GM18519 (cell line): ENCODE data around the gene P3H4.
"Not testable (repeated sequence)": the region's sequence is repeated elsewhere in the genome, so short reads cannot be mapped to it uniquely, and the experiment has no call there.

Experiments used
- ATAC-seq: cut with Tn5 transposase; IDR thresholded peaks from one replicate; pipeline ENCODE4 v1.9.1; 2021; ENCODE audit warnings: mild to moderate bottlenecking, moderate library complexity; ENCODE audit not compliant: unreplicated experiment, low FRiP score

P3H4 gene

GRCh38 chr17:41796121-41796895 lies 15.4 kb downstream of the P3H4 start:
- no peak for ATAC-seq

DNA sequence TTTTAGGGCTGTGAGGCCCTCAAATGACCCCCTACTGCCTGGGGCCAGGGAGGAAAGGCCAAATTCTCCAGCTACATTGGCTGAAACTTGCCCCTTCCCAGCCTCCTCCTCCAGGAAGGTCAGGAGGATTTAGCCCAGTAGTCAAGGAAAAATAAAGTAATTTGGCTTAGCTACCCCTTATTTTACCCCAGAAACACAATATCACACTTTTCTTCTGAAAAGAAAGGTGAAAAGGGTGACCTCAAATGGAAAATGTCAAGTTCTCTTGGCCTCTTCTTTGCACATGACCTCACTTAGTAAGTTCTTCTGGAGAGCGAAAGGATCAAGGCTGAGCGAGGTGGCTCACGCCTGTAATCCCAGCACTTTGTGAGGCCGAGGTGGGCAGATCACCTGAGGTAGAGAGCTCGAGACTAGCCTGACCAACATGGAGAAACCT lies 17.2 kb downstream of the P3H4 start:
- ATAC-seq = no peak

GRCh38 chr17:41793784-41794539 lies 17.8 kb downstream of the P3H4 start:
- ATAC-seq = no peak

- no peak for ATAC-seq
Measured at GRCh38 chr17:41792845-41793783, 18.6 kb downstream of the P3H4 start.

DNA sequence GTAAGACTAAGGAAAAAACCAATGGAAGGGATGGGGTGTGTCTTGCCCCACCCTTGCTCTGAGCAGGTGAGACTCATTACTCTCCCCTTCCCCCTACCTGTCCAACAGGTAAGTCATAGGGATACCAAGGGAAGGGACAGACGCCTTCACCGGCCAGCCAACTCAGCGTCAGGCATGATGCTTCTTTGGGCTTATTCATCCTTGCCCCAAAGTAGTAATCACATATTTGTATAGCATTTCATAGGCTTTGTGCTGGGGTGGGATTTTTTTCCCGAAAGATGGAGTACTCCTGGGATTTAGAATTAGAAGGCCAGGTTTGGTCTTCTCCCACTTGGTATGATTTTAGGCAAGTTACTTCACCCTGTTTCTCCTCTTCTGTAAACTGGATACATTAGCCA lies 24.7 kb downstream of the P3H4 start:
- no peak for ATAC-seq

DNA sequence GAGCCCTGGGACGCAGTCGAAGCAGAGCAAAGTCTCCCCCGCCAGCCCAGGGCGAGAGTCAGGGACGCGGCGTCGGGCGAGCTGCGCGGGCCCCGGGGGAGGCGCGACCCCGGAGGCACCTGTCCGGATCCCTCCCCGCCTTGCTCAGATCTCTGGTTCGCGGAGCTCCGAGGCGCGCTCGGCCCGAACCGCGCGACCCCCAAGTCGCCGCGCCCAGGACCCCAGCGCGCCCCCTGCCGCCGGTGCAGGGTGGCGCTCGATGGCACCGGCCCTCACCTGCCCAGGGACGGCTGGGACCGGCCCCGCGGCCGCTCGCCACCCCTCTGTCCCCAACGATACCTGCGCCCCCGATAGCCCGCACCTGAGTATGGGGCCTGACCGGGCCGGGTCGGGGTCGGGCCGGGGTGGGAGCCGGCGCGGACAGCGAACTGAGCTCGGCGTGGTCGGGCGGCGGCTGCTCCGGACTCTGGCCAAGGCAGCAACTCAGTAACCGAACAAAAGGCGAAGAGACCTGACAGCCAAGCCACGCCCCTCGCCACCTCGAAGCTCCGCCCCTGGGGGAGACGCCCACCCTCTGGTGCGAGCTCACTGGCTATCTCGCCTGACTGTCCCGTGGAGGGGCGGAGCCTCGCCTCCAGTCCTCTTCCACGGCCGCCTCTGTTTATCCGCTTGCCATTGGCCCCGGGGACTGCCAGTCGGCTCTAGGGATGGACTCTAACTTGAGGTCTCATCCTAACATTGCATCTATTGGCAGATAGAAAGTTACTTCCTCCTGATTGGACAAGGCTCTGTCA lies 25.3 kb downstream of the P3H4 start, which contains the start of gene JUP:
JUP (minus strand) TSS at position 485 of the 794 bp plus-strand sequence. CDS start 14,857 bp downstream, outside the sequence.
- peak; percentile 76 for ATAC-seq

DNA sequence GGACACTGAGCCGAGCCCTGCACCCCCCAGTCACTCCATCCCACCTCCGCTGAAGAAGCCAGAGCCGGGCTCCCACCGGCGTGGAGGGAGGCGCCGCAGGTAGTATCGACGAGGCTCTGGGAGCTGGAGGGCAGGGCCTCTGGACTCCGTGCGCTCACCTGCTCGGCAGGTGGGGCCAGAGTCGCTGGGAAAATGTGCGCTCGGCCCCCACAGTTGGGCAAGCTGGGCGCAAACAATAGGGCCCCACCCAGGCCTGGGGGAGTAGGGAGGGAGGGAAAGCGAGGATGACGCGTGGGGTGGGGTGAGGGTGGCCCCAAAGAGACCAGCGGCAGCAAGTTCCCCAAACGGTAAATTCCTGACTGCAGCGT lies 25.9 kb downstream of the P3H4 start:
- ATAC-seq = no peak

- no peak for ATAC-seq
Measured at GRCh38 chr17:41785091-41785858, 26.5 kb downstream of the P3H4 start.

DNA sequence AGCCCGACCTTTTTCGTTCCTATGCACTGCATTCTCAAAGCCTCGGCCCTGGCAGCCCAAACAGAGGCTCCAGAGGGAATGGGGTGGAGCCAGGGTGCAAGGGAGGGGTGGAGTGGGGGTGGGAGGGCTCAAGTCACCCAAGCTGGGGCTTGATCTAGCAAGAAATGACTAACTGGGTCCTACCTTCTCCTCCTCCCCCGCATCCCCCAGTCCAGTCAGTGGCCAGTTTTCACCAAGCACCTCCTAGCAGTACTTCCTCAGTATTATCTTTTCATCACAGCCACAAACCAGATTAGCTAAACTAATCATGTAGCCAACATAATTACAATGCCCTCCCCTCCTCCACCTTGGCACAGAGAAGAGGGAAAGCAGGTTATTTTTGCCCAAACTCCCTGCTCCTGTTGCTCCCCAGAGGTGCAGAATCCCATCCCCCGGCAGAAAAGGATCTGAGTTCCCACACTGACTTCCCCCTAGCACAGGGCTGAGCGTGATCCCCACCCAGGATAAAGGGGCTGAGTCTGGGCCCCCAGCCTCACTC lies 27.5 kb downstream of the P3H4 start:
- no peak for ATAC-seq

DNA sequence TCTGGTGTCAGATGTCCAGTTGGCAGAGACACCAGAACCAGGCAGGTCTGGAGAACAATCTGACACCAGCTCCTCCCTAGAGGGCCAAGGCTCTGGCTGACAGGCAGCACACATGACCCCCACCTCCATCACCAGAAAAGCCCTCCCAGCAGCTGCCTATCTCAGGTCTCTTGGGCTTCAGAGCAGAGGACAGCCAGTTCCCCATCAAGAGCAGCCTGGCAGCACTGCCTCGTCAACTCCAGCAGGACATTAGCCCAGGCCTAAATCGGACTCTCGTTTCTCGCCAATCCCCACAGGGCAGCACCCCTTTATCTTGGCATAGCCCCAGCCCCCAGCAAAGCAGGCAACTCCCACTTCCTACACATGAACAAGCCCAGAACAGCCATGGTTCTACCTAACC lies 29.6 kb downstream of the P3H4 start:
- ATAC-seq = no peak

GRCh38 chr17:41781404-41782110 lies 30.2 kb downstream of the P3H4 start:
- no peak for ATAC-seq

DNA sequence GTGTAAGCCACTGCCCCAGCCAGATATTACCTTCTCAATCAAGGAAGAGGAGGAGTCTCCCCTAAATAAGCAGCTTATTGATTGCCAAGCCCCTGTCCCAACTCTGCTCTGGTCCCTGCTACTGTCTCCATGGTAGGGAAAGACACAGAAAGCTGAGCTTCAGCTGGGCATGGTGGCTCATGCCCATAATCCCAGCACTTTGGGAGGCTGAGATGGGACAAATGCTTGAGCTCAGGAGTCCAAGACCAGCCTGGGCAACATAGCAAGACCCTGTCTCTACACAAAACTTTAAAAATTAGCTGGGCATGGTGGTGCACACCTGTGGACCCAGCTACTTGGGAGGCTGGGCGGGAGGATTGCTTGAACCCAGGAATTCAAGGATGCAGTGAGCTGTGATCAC lies 31.8 kb downstream of the P3H4 start:
- no peak for ATAC-seq

DNA sequence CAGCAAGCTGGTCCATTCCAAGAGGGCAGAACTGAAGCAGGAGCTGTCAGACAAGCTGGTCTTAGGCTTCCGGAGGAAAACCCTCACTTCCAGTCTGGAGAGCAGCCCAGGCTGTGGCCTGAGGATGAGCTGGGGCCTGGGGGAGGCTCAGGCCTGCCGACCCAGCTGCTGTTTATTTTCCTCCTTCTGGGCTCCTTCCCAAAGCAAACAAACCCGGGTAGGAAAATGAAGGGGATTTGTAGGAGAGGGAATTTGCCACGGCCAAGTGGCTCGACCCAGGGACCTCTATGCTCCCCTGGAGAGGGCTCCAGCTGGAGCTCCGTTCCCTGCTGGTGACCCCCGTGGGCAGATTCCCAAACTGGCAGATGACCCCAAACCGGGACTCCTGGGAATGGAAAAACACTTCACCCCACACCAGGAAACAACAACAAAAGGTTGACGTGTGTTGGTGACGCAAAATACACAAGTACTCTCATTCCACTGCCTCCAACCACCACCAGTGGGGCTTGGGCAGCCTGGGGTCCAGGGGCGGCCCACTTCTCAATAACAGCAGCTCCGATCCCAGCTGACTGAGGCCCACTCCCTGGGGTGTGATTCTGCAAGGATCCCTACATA lies 34.1 kb downstream of the P3H4 start:
- no peak for ATAC-seq

DNA sequence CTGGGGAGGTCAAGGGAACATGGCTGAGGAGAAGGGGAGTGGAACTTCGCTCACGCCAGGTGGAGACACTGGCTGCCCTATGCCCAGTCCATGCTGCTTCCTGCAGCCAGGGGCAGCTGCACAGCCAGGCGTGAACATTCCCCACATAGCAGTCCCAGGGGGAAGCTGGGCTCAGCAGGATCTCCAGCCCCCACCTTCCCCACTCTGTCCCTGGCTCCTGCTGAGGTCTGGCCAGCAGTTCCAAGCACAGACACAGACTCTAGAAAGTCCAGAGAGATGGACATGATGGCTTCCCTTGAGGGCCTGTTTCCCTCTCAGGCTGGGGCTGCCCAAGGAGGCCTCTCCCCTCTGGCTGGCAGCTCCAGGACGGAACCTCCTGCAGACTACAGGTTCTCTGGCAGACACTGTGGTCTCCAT lies 34.6 kb downstream of the P3H4 start:
- no peak for ATAC-seq

GRCh38 chr17:41776262-41776900 lies 35.4 kb downstream of the P3H4 start:
- not testable (repeated sequence) for ATAC-seq

GRCh38 chr17:41775394-41776226 lies 36.1 kb downstream of the P3H4 start:
- ATAC-seq = no peak
